Epithelial cell of proximal tubule (primary cell): Measurements from ENCODE around the gene RHNO1. TPM values are rescaled to one million over a fixed set of nuclear protein-coding genes. Genes with fewer than 3 reads are reported as not detected.
"Not testable (repeated sequence)": the region's sequence is repeated elsewhere in the genome, so short reads cannot be mapped to it uniquely, and the experiment has no call there.

ENCODE experiments used
- DNase-seq: peaks from one replicate; pipeline ENCODE4 v3.0.0-alpha.2; 2011; ENCODE audit warnings: low read depth
- H3K4me3 ChIP-seq: 2 replicates; pipeline ENCODE4 v1.5.1; 2011; ENCODE audit warnings: low read depth, mild to moderate bottlenecking, low read length
- total RNA-seq: library from RNA; depleted of rRNA; stranded (reverse); fragments of >200 nt; gene quantifications from 2 replicates; pipeline ENCODE4 v1.2.3, GENCODE V29; 2015
- TF ChIP-seq, protein P1 (sequence below): conservative IDR thresholded peaks from 2 replicates; pipeline ENCODE4 v1.5.1; 2012; ENCODE audit warnings: low read depth, mild to moderate bottlenecking, low read length

RHNO1 gene
- total RNA-seq, 1 donor from 2014 or later, result 40.3 TPM

DNA sequence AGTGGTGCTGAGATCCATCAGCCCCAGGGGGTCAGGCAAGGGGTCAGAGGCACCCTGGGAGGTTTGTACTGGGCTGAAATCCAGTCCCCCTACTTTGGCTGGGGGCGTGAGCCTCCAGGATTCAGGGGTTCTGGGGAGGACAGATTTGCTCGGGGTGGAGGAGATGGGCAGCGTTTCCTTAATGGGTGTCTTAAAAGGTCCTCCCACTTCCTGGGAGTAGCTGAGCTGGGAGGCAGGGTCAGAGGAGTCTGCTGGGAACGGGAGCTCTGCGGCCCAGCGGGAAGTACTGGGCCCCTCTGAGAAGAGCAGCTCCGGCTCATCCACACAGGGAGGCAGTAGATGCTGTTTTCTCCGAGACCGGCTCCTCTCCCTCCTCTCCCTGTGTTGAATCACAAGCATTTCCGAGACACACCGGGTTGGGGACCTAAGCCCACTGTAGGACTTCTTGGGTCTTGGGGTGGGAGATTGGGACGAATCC, 18.0 kb upstream of the RHNO1 start:
- no peak for DNase-seq
- H3K4me3 ChIP-seq, result no peak overlapping the region
- TF ChIP-seq, protein P1, sequence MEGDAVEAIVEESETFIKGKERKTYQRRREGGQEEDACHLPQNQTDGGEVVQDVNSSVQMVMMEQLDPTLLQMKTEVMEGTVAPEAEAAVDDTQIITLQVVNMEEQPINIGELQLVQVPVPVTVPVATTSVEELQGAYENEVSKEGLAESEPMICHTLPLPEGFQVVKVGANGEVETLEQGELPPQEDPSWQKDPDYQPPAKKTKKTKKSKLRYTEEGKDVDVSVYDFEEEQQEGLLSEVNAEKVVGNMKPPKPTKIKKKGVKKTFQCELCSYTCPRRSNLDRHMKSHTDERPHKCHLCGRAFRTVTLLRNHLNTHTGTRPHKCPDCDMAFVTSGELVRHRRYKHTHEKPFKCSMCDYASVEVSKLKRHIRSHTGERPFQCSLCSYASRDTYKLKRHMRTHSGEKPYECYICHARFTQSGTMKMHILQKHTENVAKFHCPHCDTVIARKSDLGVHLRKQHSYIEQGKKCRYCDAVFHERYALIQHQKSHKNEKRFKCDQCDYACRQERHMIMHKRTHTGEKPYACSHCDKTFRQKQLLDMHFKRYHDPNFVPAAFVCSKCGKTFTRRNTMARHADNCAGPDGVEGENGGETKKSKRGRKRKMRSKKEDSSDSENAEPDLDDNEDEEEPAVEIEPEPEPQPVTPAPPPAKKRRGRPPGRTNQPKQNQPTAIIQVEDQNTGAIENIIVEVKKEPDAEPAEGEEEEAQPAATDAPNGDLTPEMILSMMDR, result no peak

DNA sequence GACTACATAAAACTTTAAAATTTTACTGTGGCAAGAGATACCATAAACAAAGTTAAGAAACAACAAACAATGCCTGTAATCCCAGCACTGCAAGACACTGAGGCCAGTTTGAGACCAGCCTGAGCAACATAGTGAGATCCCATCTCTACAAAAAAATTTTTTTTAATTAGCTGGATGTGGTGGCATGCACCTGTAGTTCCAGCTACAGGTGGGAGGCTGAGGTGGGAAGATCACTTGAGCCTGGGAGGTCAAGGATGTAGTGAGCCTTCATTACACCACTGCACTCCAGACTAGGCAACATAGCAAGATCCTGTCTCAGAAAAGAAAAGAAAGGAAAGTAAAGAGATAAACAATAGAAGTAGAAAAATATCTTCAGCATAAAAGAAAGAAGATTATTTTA, 16.9 kb upstream of the RHNO1 start:
- TF ChIP-seq, protein P1, result no peak
- DNase-seq, result no peak

DNA sequence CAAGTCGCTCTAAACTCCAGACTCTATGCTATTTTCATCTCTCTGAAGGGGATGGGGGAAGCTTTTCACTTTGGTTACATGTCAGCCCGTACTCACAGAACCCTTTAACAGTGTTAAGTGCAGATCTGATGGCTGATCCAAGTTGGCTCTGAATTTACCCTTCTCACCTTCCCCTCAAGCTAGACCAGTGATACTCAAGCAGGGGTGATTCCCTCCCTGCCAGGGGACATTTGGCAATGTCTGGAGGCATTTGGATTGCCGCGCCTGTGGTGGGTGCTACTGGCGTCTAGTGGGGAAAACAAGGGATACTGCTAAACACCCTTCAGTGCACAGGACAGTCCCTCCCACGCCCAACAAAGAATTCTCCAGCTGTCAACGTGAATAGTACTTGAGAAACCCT, 14.1 kb upstream of the RHNO1 start:
- no peak overlapping the region for H3K4me3 ChIP-seq
- TF ChIP-seq, protein P1, result no peak
- DNase-seq, result no peak

More for the DNA sequence above, 16.9 kb upstream of the RHNO1 start:
- no peak overlapping the region for H3K4me3 ChIP-seq

DNA sequence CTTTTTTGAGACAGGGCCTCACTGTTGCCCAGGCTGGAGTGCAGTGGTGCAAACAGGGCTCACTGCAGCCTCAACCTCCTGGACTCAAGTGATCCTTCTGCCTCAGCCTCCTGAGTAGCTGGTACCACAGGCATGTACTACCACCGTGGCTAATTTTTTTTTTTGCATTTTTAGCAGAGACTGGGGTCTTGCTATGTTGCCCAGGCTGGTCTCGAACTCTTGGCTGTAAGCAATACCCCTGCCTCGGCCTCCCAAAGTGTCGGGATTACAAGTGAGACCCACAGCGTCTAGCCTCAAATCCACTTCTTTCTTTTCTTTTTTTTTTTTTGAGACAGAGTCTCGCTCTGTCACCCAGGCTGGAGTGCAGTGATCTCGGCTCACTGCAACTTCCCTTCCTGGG, 13.6 kb upstream of the RHNO1 start:
- H3K4me3 ChIP-seq, result not testable (repeated sequence)

DNA sequence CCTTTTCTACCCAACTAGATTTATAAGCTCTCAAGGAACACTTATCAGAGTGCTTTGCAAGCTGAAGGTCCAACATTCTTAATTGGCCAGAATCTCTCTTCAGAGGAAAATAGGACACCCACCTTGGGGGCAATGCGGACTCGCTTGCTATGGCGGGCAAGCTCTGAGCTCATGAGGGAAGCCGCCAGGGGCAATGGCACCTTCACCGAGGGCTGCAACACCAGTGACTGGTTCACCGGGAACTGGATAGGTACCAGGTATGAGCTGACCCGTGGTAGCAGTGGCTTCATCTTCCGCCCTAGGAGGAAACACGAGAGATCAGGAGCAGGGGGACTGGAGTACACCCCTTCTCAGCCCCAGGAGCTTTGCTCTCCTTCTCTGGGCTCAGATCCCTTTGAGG, 12.8 kb upstream of the RHNO1 start:
- TF ChIP-seq, protein P1, result no peak
- no peak for DNase-seq
- H3K4me3 ChIP-seq, result no peak overlapping the region

More for the DNA sequence above, 13.6 kb upstream of the RHNO1 start:
- DNase-seq, result not testable (repeated sequence)

DNA sequence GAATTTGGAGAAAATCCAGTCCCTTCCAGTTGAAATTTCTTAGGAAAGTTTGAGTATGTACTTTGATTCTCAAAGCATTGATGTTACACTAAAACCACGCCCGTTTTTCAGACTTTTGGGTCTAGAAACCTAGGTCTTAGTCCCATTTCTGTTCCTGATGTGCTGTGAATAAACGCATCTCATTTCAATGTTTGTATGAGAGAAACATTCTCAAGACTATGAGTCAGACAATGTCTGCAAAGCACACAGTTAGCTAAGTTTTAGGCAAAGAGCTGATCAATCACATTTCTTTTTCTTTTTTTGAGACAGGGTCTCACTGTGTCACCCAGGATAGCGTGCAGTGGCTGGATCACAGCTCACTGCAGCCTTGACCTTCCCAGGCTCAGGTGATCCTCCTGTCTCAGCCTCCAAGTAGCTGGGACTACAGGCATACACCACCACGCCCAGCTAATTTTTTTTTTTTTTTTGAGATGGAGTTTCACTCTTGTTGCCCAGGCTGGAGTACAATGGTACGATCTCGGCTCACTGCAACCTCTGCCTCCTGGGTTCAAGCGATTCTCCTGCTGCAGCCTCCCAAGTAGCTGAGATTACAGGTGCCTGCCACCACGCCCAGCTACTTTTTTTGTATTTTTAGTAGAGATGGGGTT, 7.9 kb upstream of the RHNO1 start:
- not testable (repeated sequence) for DNase-seq, H3K4me3 ChIP-seq

DNA sequence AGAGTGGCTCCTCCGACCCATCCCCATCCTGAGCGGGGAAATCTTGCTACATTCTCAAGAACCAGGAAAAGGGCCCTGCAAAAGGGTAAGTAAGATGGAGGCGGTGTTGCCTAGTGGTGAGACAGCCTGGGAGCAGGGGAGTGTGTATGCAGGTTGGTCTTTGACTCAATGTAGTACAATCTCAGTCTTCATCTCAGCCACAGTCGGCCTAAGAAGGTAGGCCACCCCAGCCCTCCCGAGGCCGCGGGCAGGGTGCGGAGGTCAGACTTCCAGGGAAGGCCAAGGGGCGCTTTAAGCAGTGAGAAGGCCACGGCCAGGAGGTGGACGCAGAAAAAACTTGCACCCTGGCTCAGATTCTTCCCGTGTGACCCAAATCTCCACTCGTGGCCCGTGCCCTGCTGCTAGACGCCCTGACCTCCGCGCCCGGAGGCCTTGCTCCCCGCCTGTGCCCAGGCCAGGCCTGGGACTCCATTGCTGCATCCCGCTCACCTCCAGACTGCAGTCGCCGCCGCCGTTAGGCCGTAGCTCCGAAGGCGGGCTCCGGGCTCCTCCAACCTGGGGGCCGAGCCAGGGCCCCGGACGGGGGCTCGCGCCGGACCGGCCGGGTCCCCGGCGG, 484 bp upstream of the RHNO1 start:
- TF ChIP-seq, protein P1, result no peak
- no peak for DNase-seq
- peak overlapping the region; percentile 92 for H3K4me3 ChIP-seq
